ENCODE results near the gene IPCEF1. TPM values are rescaled to one million over a fixed set of nuclear protein-coding genes. Genes with fewer than 3 reads are reported as not detected.

The IPCEF1 gene
- total and polyA plus RNA-seq, 2 of the 4 experiments (the other 2 are of a cell fraction), result under 0.01 to 0.03 TPM

DNA sequence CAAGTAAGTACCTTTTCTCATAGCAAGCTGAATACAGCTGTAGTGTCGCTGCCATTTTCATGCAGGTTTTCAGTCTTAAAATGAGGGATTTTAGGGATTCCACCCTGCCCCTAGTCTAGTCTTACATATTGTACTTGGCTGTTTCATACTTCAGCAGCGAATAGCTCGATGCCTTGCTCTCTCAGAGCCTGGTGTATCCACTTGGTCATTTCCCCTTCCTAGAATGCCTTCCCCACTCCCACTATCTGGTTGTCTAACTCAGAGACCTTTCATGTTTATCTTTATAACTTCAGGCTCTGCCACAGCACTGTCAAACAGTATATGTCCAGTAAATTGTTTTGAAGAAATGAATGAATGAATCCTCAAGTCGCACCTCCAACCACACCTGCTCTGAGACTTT, 21.1 kb upstream of the IPCEF1 start:
- H3K4ac ChIP-seq (ENCODE audit: low read depth, low read length), result 0 out of 2 replicates have a peak overlapping the region, but pooled peaks have one; percentile 65
- H3K23ac ChIP-seq (ENCODE audit: low read depth, low read length), result no peak overlapping the region
- WGBS, 2 experiments (ENCODE audit: extremely low coverage in 2 of 2, insufficient read length in 1 of 2), result no CpG with 5 or more reads among the region's 4 CpGs
- ChIA-PET POLR2A (ENCODE audit: unreplicated experiment) (no interaction called here), CTCF (no interaction called here)
- peak overlapping the region; percentile 35 for H2AK5ac ChIP-seq (ENCODE audit: low read depth, low read length)
- H2AFZ ChIP-seq (replicated peaks; ENCODE audit: low read length, poor library complexity), result no peak overlapping the region
- H3K9ac ChIP-seq (ENCODE audit: low read depth, low read length), result no peak overlapping the region
- peak overlapping the region; percentile 68; the same call in 1 of the 2 replicates for H2BK20ac ChIP-seq (ENCODE audit: low read depth, low read length)
- H4K8ac ChIP-seq (ENCODE audit: low read depth in 2 of 2, low read length in 2 of 2), result 0 out of 4 replicates have a peak overlapping the region, but pooled peaks of 1 of the 2 experiments have one; percentile 12
- H3K18ac ChIP-seq (ENCODE audit: low read depth, low read length), result peak overlapping the region; percentile 3; the same call in 1 of the 2 replicates
- no peak overlapping the region for H2AK9ac ChIP-seq (replicated peaks; ENCODE audit: low read depth, low read length, poor library complexity)
- in situ Hi-C loops (cut with MboI; ENCODE audit: low sequenced_read_pairs) (no loop called here), dilution Hi-C loops (cut with HindIII; ENCODE audit: low sequenced_read_pairs, unreplicated experiment) (no loop called here), intact Hi-C loops (cut with micrococcal nuclease) (no loop called here)
- no peak overlapping the region for H3K14ac ChIP-seq (replicated peaks; ENCODE audit: low read depth, low read length)
- H4K20me1 ChIP-seq (ENCODE audit: insufficient read depth, low read length), result no peaks in the 10 kb centered on the region
- H3K27me3 ChIP-seq (ENCODE audit: control insufficient read depth, insufficient read depth, low read length), result no peaks in the 10 kb centered on the region
- no peak for DNase-seq
- no peaks in the 10 kb centered on the region for H3K9me1 ChIP-seq (ENCODE audit: insufficient read depth, low read length)
- H3K27ac ChIP-seq (ENCODE audit: insufficient read depth, low read length), result no peak overlapping the region
- no peak for TF ChIP-seq MAFK (IDR thresholded peaks at IDR 0.05; ENCODE audit: low read depth, low read length)
- TF ChIP-seq POLR2A (IDR thresholded peaks at IDR 0.05; ENCODE audit: low read depth, low read length), result no peak
- TF ChIP-seq RCOR1 (IDR thresholded peaks at IDR 0.05; ENCODE audit: insufficient replicate concordance, low read length), result no peak
- TF ChIP-seq CHD1 (IDR thresholded peaks at IDR 0.05; ENCODE audit: low read depth, low read length), result no peak
- TF ChIP-seq MAZ (IDR thresholded peaks at IDR 0.05; ENCODE audit: borderline replicate concordance, low read depth, low read length), result no peak
- TF ChIP-seq RFX5 (IDR thresholded peaks at IDR 0.05; ENCODE audit: low read depth, low read length), result no peak
- TF ChIP-seq, protein P1, sequence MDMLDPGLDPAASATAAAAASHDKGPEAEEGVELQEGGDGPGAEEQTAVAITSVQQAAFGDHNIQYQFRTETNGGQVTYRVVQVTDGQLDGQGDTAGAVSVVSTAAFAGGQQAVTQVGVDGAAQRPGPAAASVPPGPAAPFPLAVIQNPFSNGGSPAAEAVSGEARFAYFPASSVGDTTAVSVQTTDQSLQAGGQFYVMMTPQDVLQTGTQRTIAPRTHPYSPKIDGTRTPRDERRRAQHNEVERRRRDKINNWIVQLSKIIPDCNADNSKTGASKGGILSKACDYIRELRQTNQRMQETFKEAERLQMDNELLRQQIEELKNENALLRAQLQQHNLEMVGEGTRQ (IDR thresholded peaks at IDR 0.05; ENCODE audit: low read depth, low read length), result no peak
- H2BK5ac ChIP-seq (ENCODE audit: low read depth, low read length, poor library complexity, severe bottlenecking), result no peak overlapping the region
- no peak overlapping the region; the same call in 1 of the 2 replicates for H4K91ac ChIP-seq (ENCODE audit: insufficient read depth, low read depth, low read length)
- peaks cover 1% of the 10 kb centered on the region; the same call in 1 of the 2 replicates for H3K4me1 ChIP-seq (ENCODE audit: control insufficient read depth, insufficient read depth, low read length)
- no peak overlapping the region for H3K4me3 ChIP-seq (ENCODE audit: insufficient read depth, low read depth, low read length)
- no peak overlapping the region for H4K5ac ChIP-seq (ENCODE audit: low read depth, low read length)
- peak overlapping the region; percentile 64; the same call in 1 of the 2 replicates for H2BK120ac ChIP-seq (ENCODE audit: low read depth, low read length)
- H3K56ac ChIP-seq (ENCODE audit: extremely low read depth, insufficient read depth, low read length), result no peak overlapping the region
- H3K36me3 ChIP-seq (ENCODE audit: control insufficient read depth, insufficient read depth, low read length), result no peaks in the 10 kb centered on the region
- H3K79me1 ChIP-seq (ENCODE audit: low read depth in 1 of 2, low read length in 2 of 2), result no peaks in the 10 kb centered on the region
- peak; percentile 54 for ATAC-seq (ENCODE audit: low read depth)
- no peak overlapping the region for H3K4me2 ChIP-seq (ENCODE audit: low read depth, low read length)
- H2BK15ac ChIP-seq (ENCODE audit: low read depth, low read length), result no peak overlapping the region
- BruUV-seq (replicated peaks), result no TSS peak
- no peaks in the 10 kb centered on the region for H3K9me3 ChIP-seq (ENCODE audit: control insufficient read depth, insufficient read depth, low read length)
